HG02852 (cell line): ENCODE results near the gene GCAT.

Experiments used
- ATAC-seq: cut with Tn5 transposase; IDR thresholded peaks from one replicate; pipeline ENCODE4 v1.9.1; 2021; ENCODE audit warnings: mild to moderate bottlenecking, moderate library complexity; ENCODE audit not compliant: unreplicated experiment

Gene GCAT

DNA sequence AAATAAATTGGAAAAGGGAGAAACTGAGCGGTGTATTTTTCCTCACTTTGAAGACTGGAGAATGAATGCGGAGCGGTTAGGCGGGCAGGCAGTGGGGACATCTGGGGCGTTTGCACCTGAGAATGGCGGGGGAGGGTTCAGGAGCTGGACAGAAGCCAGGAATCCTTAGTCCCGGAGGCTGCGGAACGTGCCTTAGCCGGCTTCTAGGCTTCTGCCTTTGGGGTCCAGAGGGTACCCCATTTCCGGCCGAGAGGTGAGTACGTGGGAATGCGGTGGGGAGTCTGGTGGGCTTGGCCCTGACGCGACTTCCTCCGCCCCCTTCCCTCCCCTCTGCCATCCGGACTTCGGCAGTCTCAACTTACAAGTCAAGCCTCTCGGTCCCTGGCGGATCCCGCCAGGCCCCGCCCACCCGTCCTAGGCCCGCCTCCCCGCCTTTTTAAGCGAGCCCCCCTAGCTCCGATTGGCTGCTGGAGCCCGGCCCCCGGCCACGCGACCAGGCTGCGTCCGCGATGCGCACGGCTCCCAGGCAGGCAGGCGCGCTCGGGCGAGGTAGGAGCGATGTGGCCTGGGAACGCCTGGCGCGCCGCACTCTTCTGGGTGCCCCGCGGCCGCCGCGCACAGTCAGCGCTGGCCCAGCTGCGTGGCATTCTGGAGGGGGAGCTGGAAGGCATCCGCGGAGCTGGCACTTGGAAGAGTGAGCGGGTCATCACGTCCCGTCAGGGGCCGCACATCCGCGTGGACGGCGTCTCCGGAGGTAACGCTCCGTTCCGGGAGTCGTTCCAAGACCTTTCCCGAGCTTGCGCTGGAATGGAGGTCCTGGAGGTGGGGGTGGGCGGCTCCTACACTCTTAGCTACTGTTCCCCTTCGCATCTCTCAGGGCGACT, at the start of gene GCAT:
Gene GCAT (plus strand): TSS at position 525 of the 884 bp plus-strand sequence. CDS start 34 bp downstream, at position 559.
- ATAC-seq = peak; percentile 86

DNA sequence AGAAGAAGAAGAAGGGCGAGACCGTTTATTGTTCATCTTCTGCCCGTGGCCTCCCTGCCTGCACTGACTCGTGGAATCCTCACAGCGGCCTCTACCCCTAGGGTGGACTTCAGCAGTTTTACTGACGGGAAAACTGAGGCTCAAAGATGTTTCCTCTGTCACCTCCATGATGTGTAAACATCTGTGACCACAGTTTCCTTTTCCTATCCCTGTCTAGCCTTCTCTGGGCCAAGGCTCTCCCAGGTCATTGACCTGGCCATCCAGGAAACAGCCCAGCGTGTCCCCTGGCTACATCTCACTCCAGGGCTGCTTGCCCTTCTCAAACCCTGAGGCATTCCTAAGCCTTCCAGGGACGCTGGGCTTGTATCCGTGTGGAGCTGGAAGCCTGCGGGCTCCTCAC, 49.0 kb upstream of the GCAT start:
- no peak for ATAC-seq

DNA sequence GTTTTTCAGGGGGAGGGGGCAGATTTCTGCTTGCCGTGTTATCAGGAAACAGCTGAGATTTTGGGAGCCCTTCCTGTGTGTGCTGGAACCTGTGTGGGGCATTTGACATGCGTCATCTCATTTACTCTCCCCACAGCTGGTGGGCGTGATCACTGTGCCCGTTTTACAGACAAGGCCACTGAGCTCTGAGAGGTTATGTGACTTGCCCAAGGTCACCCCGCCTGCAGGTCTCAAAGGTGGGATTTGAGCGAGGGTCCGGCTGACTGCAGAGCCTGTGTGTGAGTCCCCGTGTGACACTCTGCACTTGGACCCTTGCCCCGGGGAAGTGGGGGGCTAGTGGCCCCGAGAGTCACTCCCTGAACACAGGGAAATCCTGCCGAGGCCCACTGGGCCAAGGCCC, 48.5 kb upstream of the GCAT start:
- ATAC-seq = no peak

DNA sequence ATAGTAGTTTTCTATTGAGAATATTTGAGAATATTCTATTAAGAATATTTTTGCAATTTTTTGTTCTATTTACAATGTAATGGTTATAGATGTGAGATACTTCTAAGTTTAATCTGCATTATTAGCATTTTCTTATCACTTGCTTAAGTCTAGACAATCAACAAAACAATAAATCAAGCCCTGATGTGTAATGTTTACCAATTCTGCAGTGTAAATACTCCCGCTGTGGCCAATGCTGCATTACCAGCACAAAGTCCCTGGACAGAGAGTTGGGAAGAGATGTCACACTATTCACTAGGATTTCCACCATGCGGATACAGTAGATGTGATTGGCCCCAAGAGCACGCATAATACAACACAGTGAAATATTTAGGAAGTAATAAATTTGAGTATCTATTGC, 47.6 kb upstream of the GCAT start:
- ATAC-seq = no peak

GRCh38 chr22:37762389-37762836, 45.3 kb upstream of the GCAT start:
- no peak for ATAC-seq

DNA sequence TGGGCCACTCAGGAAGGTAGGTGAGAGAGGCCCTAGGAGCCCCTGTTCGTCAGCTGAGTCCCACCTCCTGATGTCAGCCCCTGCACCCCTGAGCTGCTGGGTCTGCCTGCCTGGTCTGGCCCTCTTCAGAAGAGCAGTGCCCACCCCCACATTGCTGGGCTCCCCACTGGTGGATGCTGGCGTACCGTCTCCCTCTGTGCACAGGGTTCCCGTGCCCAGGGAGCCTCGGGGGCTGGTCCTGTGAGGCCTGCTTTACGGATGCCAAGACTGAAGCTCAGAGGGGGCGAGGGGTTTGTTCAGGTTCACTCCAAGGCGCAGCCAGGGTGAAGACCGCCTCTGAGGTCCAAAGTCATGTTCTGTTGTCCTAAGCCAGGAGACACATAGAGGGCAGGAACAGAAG, 44.7 kb upstream of the GCAT start:
- no peak for ATAC-seq

GRCh38 chr22:37763652-37764051, 44.1 kb upstream of the GCAT start:
- no peak for ATAC-seq

DNA sequence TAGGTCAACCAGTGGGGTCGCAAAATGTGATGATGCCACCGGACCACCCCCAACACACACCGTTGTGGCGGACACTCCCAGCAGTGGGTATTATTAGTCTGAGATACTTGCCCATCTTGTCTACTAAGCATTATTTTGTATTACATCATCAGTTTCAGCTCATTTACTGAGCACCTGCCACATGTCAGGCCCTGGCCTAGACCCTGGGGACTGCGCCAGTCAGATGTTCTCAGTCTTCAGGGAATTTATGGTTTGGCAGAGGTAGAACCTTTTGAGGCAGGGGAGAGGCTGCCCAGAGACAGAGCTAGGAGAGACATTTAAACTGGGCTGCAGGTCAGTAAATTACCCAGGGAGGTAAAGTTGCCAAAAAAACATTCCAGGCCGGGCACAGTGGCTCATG, 43.1 kb upstream of the GCAT start:
- ATAC-seq = no peak

GRCh38 chr22:37765498-37765897, 42.2 kb upstream of the GCAT start:
- ATAC-seq = no peak

GRCh38 chr22:37765953-37766576, 41.7 kb upstream of the GCAT start:
- no peak for ATAC-seq

DNA sequence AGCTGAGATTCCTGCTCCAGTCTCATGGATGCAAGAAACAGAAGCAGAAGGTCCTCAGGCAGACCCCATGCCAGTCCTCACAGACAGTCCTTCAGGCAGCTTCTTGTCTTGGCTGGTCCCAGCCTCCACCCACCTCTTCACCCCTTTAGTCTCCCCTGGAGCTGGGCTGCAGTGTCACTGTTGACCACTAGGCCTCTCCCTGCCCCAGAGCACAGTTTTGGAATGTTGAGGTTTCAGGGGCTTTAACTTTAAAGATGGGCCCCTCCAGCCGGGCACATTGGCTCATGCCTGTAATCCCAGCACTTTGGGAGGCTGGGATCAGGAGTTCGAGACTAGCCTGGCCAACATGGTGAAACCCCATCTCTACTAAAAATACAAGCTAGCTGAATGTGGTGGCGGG, 39.5 kb upstream of the GCAT start:
- ATAC-seq = no peak

- no peak for ATAC-seq
Measured at GRCh38 chr22:37769056-37769455, 38.7 kb upstream of the GCAT start.

DNA sequence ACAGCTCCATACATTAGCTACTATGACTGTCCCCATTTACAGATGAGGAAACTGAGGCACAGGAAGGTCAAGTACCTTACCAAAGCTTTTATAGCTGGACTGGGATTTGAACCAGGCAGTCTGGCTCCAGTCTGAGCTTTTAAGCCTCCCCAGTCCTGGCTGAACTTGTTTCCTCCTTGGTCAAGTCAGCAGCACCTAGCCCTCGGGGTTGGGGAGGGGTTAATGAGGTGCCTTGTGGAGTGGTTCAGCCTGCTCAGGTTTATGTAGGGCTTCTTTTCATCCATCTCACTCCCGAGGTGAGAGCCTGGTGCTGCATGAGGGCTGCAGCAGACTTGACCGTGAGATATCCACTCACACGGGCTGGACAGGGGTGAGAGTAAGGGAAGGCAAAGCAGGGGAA, 36.7 kb upstream of the GCAT start:
- no peak for ATAC-seq

DNA sequence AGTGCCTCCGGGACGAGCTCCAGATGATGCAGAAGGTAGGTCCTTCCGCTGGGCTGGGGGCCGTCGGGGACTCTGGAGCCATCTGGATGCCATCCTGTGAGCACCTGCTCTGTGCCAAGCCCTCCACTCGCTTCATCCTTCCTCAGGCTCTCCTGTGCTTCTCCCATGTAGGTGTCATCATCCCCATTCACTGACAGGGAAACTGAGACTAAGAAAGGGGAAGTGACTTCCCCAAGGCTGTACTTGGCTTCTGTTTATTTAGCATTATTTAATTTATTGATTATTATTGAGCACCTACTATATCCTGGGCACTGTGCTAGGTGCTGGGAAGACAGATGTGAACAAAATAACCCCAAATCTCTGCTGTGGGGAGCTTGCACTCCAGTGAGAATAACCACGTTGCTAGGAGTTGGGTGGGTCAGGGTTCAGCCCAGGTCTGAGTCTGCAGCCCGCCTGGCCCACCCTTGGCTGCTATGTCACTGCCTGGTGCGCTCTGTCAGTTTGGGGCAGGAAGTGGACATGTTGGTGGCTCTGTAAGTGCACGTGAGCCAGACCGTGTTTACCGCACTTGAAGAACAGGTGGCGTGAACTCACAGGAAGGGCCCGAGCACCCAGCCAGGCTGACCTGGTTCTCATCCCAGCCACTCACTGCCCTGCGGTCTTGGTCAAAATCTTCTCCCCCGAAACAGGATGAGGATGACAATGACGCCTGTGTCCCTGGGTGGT, 35.9 kb upstream of the GCAT start:
- no peak for ATAC-seq

- no peak for ATAC-seq
Measured at GRCh38 chr22:37774728-37775127, 33.0 kb upstream of the GCAT start.

GRCh38 chr22:37775785-37776638, 31.7 kb upstream of the GCAT start:
- ATAC-seq = no peak

- ATAC-seq = no peak
Measured at GRCh38 chr22:37776639-37777005, 31.1 kb upstream of the GCAT start.

GRCh38 chr22:37777122-37777687, 30.5 kb upstream of the GCAT start:
- ATAC-seq = peak; percentile 61

DNA sequence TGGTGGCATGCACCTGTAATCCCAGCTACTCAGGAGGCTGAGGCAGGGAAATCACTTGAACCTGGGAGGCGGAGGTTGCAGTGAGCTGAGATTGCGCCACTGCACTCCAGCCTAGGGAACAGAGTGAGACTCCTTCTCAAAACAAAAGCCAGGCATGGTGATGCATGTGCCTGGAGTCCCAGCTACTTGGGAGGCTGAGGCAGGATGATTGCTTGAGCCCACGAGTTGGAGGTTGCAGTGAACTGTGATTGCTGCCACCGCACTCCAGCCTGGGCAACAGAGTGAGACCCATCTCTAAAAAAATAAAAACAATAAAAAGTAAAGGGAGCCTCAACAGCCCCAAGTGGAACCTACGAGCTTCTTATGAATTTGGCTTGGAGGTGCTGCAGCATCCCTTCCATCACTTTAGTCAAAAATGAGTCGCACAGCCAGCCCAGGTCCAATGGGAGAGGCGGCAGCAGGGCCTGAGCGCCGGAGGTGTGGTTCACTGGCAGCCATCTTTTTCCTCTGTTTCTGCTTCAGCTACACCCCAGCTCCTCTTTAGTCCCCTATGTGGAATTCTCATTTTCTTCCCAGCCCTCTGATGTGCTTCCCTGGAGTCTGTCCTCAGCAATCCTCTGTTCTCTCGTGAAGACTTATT, 29.2 kb upstream of the GCAT start:
- no peak for ATAC-seq
